Measurements from ENCODE around the gene UBIAD1.
A peak's percentile ranks its signal among the peaks of the same experiment; 100 is the strongest.

Gene UBIAD1

GRCh38 chr1:11309385-11309784 is 36.4 kb downstream of the UBIAD1 start:
- no peak for DNase-seq

- DNase-seq = no peak
Observed at GRCh38 chr1:11311816-11312755, 39.1 kb downstream of the UBIAD1 start.

- DNase-seq = peak in 7 of 56 donors; percentile 9 to 25 (median 17)
Observed at GRCh38 chr1:11314959-11315358, 42.0 kb downstream of the UBIAD1 start.

GRCh38 chr1:11316701-11317100 is 43.7 kb downstream of the UBIAD1 start:
- DNase-seq = peak in 8 of 56 donors; percentile 9 to 35 (median 14)

- no peak for DNase-seq
Observed at GRCh38 chr1:11318982-11319381, 46.0 kb downstream of the UBIAD1 start.

- DNase-seq = peak in 7 of 56 donors; percentile 7 to 33 (median 19)
Observed at GRCh38 chr1:11320153-11320936, 47.3 kb downstream of the UBIAD1 start.

- no peak for DNase-seq
Observed at GRCh38 chr1:11321656-11322491, 48.9 kb downstream of the UBIAD1 start.

GRCh38 chr1:11324567-11325165 is 51.7 kb downstream of the UBIAD1 start:
- DNase-seq = no peak

GRCh38 chr1:11326070-11326469 is 53.1 kb downstream of the UBIAD1 start:
- DNase-seq = no peak

GRCh38 chr1:11328444-11328843 is 55.4 kb downstream of the UBIAD1 start:
- no peak for DNase-seq

GRCh38 chr1:11330411-11330810 is 57.4 kb downstream of the UBIAD1 start:
- no peak for DNase-seq

GRCh38 chr1:11331036-11331944 is 58.3 kb downstream of the UBIAD1 start:
- peak in 23 of 56 donors; percentile 8 to 69 (median 39) for DNase-seq

- DNase-seq = no peak
Observed at GRCh38 chr1:11331945-11332546, 59.0 kb downstream of the UBIAD1 start.

- DNase-seq = no peak
Observed at GRCh38 chr1:11333631-11334030, 60.6 kb downstream of the UBIAD1 start.

- DNase-seq = no peak
Observed at GRCh38 chr1:11334261-11334804, 61.3 kb downstream of the UBIAD1 start.

GRCh38 chr1:11334821-11335220 is 61.8 kb downstream of the UBIAD1 start:
- no peak for DNase-seq

GRCh38 chr1:11335417-11336056 is 62.5 kb downstream of the UBIAD1 start:
- DNase-seq = no peak

- DNase-seq = peak in 10 of 56 donors; percentile 7 to 49 (median 22)
Observed at GRCh38 chr1:11337580-11338073, 64.6 kb downstream of the UBIAD1 start.

All from nucleus accumbens (tissue), 56 donors.